IMR-90 (cell line): Measurements from ENCODE around the gene CEP41. TPM values are rescaled to one million over a fixed set of nuclear protein-coding genes. Genes with fewer than 3 reads are reported as not detected.

ENCODE experiments used
- ATAC-seq: fragments of 200-7000 bp; cut with Tn5 transposase; 2 replicates; pipeline ENCODE4 v1.9.1; 2020; ENCODE audit warnings: low read depth, mild to moderate bottlenecking, moderate library complexity
- BruUV-seq: library from RNA; stranded (reverse); fragments of 400-500 nt; replicated peaks from 2 replicates; lab custom pipeline; 2021; lab: Mats Ljungman, UMichigan
- CTCF ChIA-PET: fragments of 300-600 bp; formaldehyde crosslinking; extraction: SDS; loops from one replicate; lab custom pipeline; 2021; ENCODE audit warnings: antibody characterized with exemption; lab: Yijun Ruan, JAX
- POLR2A ChIA-PET: fragments of 300-600 bp; sonication (Branson Sonifier 250); formaldehyde crosslinking; loops from one replicate; lab custom pipeline; 2022; ENCODE audit warnings: antibody characterized with exemption; ENCODE audit not compliant: unreplicated experiment; lab: Charles Lee
- DNase-seq: peaks from one replicate; pipeline ENCODE4 v3.0.0; 2013
- H2AFZ ChIP-seq: replicated peaks from 2 replicates; pipeline ENCODE3; 2013; ENCODE audit warnings: low read length, mild to moderate bottlenecking; ENCODE audit not compliant: poor library complexity
- H2AK5ac ChIP-seq: 2 replicates; pipeline ENCODE4 v1.6.1; 2013; ENCODE audit warnings: low read depth, low read length, inconsistent platforms
- H2AK9ac ChIP-seq: replicated peaks from 2 replicates; pipeline ENCODE3; 2013; ENCODE audit warnings: mild to moderate bottlenecking, low read depth, low read length, moderate library complexity; ENCODE audit not compliant: poor library complexity
- H2BK120ac ChIP-seq: 2 replicates; pipeline ENCODE4 v1.6.1; 2013; ENCODE audit warnings: low read depth, low read length, inconsistent platforms
- H2BK15ac ChIP-seq: 3 replicates; pipeline ENCODE4 v1.6.1; 2013; ENCODE audit warnings: low read depth, low read length, inconsistent platforms
- H2BK20ac ChIP-seq: 2 replicates; pipeline ENCODE4 v1.6.1; 2013; ENCODE audit warnings: low read depth, mild to moderate bottlenecking, inconsistent platforms, low read length, moderate library complexity
- H2BK5ac ChIP-seq: 2 replicates; pipeline ENCODE4 v1.6.1; 2013; ENCODE audit warnings: mild to moderate bottlenecking, low read depth, low read length, inconsistent platforms; ENCODE audit not compliant: poor library complexity, severe bottlenecking
- H3K14ac ChIP-seq: replicated peaks from 2 replicates; pipeline ENCODE4 v1.6.1; 2013; ENCODE audit warnings: low read depth, low read length, inconsistent platforms
- H3K18ac ChIP-seq: 2 replicates; pipeline ENCODE4 v1.6.1; 2013; ENCODE audit warnings: low read depth, low read length, control low read depth
- H3K23ac ChIP-seq: 2 replicates; pipeline ENCODE4 v1.6.1; 2013; ENCODE audit warnings: low read depth, low read length, inconsistent platforms
- H3K27ac ChIP-seq: 2 replicates; pipeline ENCODE4 v1.5.1; 2013; ENCODE audit warnings: mild to moderate bottlenecking, control low read depth, low read length; ENCODE audit not compliant: insufficient read depth
- H3K27me3 ChIP-seq: 2 replicates; pipeline ENCODE4 v1.6.1; 2013; ENCODE audit warnings: low read length; ENCODE audit not compliant: control insufficient read depth, insufficient read depth
- H3K36me3 ChIP-seq: 2 replicates; pipeline ENCODE4 v1.6.1; 2013; ENCODE audit warnings: low read length, mixed read lengths; ENCODE audit not compliant: control insufficient read depth, insufficient read depth
- H3K4ac ChIP-seq: 2 replicates; pipeline ENCODE4 v1.6.1; 2013; ENCODE audit warnings: low read depth, low read length, inconsistent platforms
- H3K4me1 ChIP-seq: 2 replicates; pipeline ENCODE4 v1.6.1; 2013; ENCODE audit warnings: low read length, mixed read lengths; ENCODE audit not compliant: control insufficient read depth, insufficient read depth
- H3K4me2 ChIP-seq: 2 replicates; pipeline ENCODE4 v1.6.1; 2013; ENCODE audit warnings: low read depth, mild to moderate bottlenecking, control low read depth, low read length, moderate library complexity
- H3K4me3 ChIP-seq: 2 replicates; pipeline ENCODE4 v1.5.1; 2013; ENCODE audit warnings: low read depth, mild to moderate bottlenecking, control low read depth, low read length, moderate library complexity; ENCODE audit not compliant: insufficient read depth
- H3K56ac ChIP-seq: 2 replicates; pipeline ENCODE4 v1.6.1; 2013; ENCODE audit warnings: low read length, inconsistent platforms; ENCODE audit not compliant: insufficient read depth; ENCODE audit errors: extremely low read depth
- H3K79me1 ChIP-seq, 2 experiments: 2 replicates each; pipeline ENCODE4 v1.6.1; 2013; ENCODE audit warnings: low read length in 2 of 2, inconsistent platforms in 1 of 2, low read depth in 1 of 2
- H3K9ac ChIP-seq: 2 replicates; pipeline ENCODE4 v1.6.1; 2013; ENCODE audit warnings: low read depth, low read length, control low read depth
- H3K9me1 ChIP-seq: 2 replicates; pipeline ENCODE4 v1.6.1; 2013; ENCODE audit warnings: low read length, inconsistent platforms; ENCODE audit not compliant: insufficient read depth
- H3K9me3 ChIP-seq: 2 replicates; pipeline ENCODE4 v1.6.1; 2013; ENCODE audit warnings: low read length; ENCODE audit not compliant: control insufficient read depth, insufficient read depth
- H4K20me1 ChIP-seq: 2 replicates; pipeline ENCODE4 v1.6.1; 2013; ENCODE audit warnings: low read length, inconsistent platforms; ENCODE audit not compliant: insufficient read depth
- H4K5ac ChIP-seq: 2 replicates; pipeline ENCODE4 v1.6.1; 2013; ENCODE audit warnings: mild to moderate bottlenecking, low read depth, low read length, control low read depth
- H4K8ac ChIP-seq, 2 experiments: 2 replicates each; pipeline ENCODE4 v1.6.1; 2013; ENCODE audit warnings: low read depth in 2 of 2, low read length in 2 of 2, control low read depth in 1 of 2, inconsistent platforms in 1 of 2
- H4K91ac ChIP-seq: 2 replicates; pipeline ENCODE4 v1.6.1; 2013; ENCODE audit warnings: low read depth, low read length, inconsistent platforms; ENCODE audit not compliant: insufficient read depth
- MAFK ChIP-seq: IDR thresholded peaks from 2 replicates; pipeline ENCODE4 v1.6.1; 2012; ENCODE audit warnings: low read depth, low read length, improper control_type of control experiment
- WGBS, 2 experiments: methylation state at CpG; one replicate each; pipeline versions ENCODE4 v1.1.5 to v1.1.7; 2013; ENCODE audit warnings: missing lambda C conversion rate in 2 of 2; ENCODE audit not compliant: insufficient read length in 1 of 2; ENCODE audit errors: extremely low coverage in 2 of 2; 5-methylcytosine and 5-hydroxymethylcytosine counted together
- dilution Hi-C: fragments of 300-500 bp; cut with HindIII; formaldehyde crosslinking; loops from one replicate; pipeline ENCODE4 v1.14.3; 2018; ENCODE audit warnings: low sequenced_read_pairs; ENCODE audit not compliant: unreplicated experiment
- in situ Hi-C: fragments of 300-500 bp; cut with MboI; formaldehyde crosslinking; loops from 3 replicates; pipeline ENCODE4 v1.14.3; 2019; ENCODE audit warnings: low sequenced_read_pairs, inconsistent platforms, mixed read lengths
- intact Hi-C: fragments of 100-400 bp; cut with micrococcal nuclease; formaldehyde crosslinking; loops from 2 replicates; pipeline ENCODE4 v1.10.0; 2022
- polyA plus RNA-seq, 3 experiments: library from polyadenylated mRNA; depleted of rRNA; stranded (reverse); fragments of >200 nt; gene quantifications; 2 replicates each; pipeline ENCODE4 v1.2.3, GENCODE V29; 2012; ENCODE audit warnings: low replicate concordance in 1 of 3
- total RNA-seq: library from RNA; depleted of rRNA; stranded (reverse); fragments of >200 nt; gene quantifications from 2 replicates; pipeline ENCODE4 v1.2.3, GENCODE V29; 2012

The CEP41 gene
- total and polyA plus RNA-seq, 2 of the 4 experiments (the other 2 are of a cell fraction): 12.2 to 21.9 TPM

GRCh38 chr7:130409712-130410072 is 31.1 kb downstream of the CEP41 start:
- POLR2A ChIA-PET: no interaction called here
- CTCF ChIA-PET: no interaction called here

More at GRCh38 chr7:130409712-130410072, 31.1 kb downstream of the CEP41 start:
- H2AK9ac ChIP-seq: no peak overlapping the region
- H3K4me1 ChIP-seq: peaks cover 4% of the 10 kb centered on the region
- no peaks in the 10 kb centered on the region for H3K9me3 ChIP-seq
- peak overlapping the region; percentile 46; the same call in 1 of the 3 replicates for H2BK15ac ChIP-seq
- ATAC-seq: peak; percentile 63; the same call in 1 of the 2 replicates
- H3K9ac ChIP-seq: no peak overlapping the region
- peak overlapping the region; percentile 20 for H3K18ac ChIP-seq
- no peaks in the 10 kb centered on the region for H3K27me3 ChIP-seq
- peak overlapping the region; percentile 52; the same call in 1 of the 2 replicates for H3K27ac ChIP-seq
- DNase-seq: peak; percentile 39
- TF ChIP-seq MAFK: no peak
- H4K91ac ChIP-seq: peak overlapping the region; percentile 43
- H3K9me1 ChIP-seq: peaks cover 5% of the 10 kb centered on the region
- H4K20me1 ChIP-seq: no peaks in the 10 kb centered on the region
- H3K4me2 ChIP-seq: peak overlapping the region; percentile 11; the same call in 1 of the 2 replicates
- no peaks in the 10 kb centered on the region; a peak in 1 of 4 replicates for H3K79me1 ChIP-seq
- H3K14ac ChIP-seq: peak overlapping the region; percentile 60; the same call in 1 of the 2 replicates
- H2BK20ac ChIP-seq: peak overlapping the region; percentile 92
- H3K4ac ChIP-seq: peak overlapping the region; percentile 80
- H4K8ac ChIP-seq: peak overlapping the region in 1 of 2 experiments; percentile 68; a peak in 1 of 4 replicates
- dilution Hi-C loops: no loop called here
- H3K56ac ChIP-seq: no peak overlapping the region; the same call in 1 of the 2 replicates
- no peak overlapping the region for H3K4me3 ChIP-seq
- peak overlapping the region; percentile 94 for H2BK120ac ChIP-seq
- peak overlapping the region; percentile 80 for H3K23ac ChIP-seq
- peak overlapping the region; percentile 55 for H2AFZ ChIP-seq
- H3K36me3 ChIP-seq: 0 out of 2 replicates have a peak, but pooled peaks cover 3% of the 10 kb centered on the region
- WGBS, 2 experiments: 52% methylated on average over 2 of the region's 4 CpGs; no CpG with 5 or more reads in 1 of the 2 experiments
- in situ Hi-C loops: no loop called here
- H2BK5ac ChIP-seq: peak overlapping the region; percentile 27
- intact Hi-C loops: no loop called here
- H4K5ac ChIP-seq: peak overlapping the region; percentile 1; the same call in 1 of the 2 replicates
- peak overlapping the region; percentile 97 for H2AK5ac ChIP-seq
- BruUV-seq: no TSS peak
